Activated B cell treated with CpG ODN at 0.5 μM for 24 hours (primary cell): ENCODE results near the gene CIAO2B. TPM values are rescaled to one million over a fixed set of nuclear protein-coding genes. Genes with fewer than 3 reads are reported as not detected.
A peak's percentile ranks its signal among the peaks of the same experiment; 100 is the strongest.

Experiments
- ATAC-seq: fragments of 200-7000 bp; cut with Tn5 transposase; one replicate; pipeline ENCODE4 v1.10.0; 2021; ENCODE audit warnings: low read depth, mild to moderate bottlenecking, moderate library complexity
- CTCF ChIA-PET: fragments of 350-600 bp; sonication (Branson Sonifier 250); formaldehyde crosslinking; loops from one replicate; lab custom pipeline; 2021; ENCODE audit warnings: antibody characterized with exemption; lab: Charles Lee
- POLR2A ChIA-PET: fragments of 350-600 bp; sonication (Branson Sonifier 250); formaldehyde crosslinking; loops from one replicate; lab custom pipeline; 2021; ENCODE audit warnings: antibody characterized with exemption; lab: Charles Lee
- DNase-seq: peaks from one replicate; pipeline ENCODE4 v3.0.0; 2022
- H3K27ac Mint-ChIP-seq: one replicate; pipeline ENCODE4 v1.8.0; 2020; ENCODE audit warnings: mixed read lengths
- H3K27me3 Mint-ChIP-seq: one replicate; pipeline ENCODE4 v1.8.0; 2021; ENCODE audit warnings: mixed read lengths
- H3K36me3 Mint-ChIP-seq: one replicate; pipeline ENCODE4 v1.8.0; 2021; ENCODE audit warnings: low read depth, mixed read lengths
- H3K4me1 Mint-ChIP-seq: one replicate; pipeline ENCODE4 v1.8.0; 2021; ENCODE audit warnings: mixed read lengths
- H3K4me3 Mint-ChIP-seq: one replicate; pipeline ENCODE4 v1.8.0; 2020; ENCODE audit warnings: mild to moderate bottlenecking, mixed read lengths
- H3K9me3 Mint-ChIP-seq: one replicate; pipeline ENCODE4 v1.8.0; 2020; ENCODE audit warnings: mixed read lengths
- CTCF ChIP-seq: fragments of 200-600 bp; IDR thresholded peaks from one replicate; pipeline ENCODE4 v1.8.0; 2022; ENCODE audit warnings: antibody characterized with exemption, mild to moderate bottlenecking
- intact Hi-C: fragments of 100-400 bp; cut with micrococcal nuclease; formaldehyde crosslinking; loops from one replicate; pipeline ENCODE4 v1.15.1; 2024
- total RNA-seq: library from RNA; stranded (reverse); gene quantifications from 2 replicates; pipeline ENCODE4 v1.2.3, GENCODE V29; 2022

CIAO2B gene
- total RNA-seq, 1 donor from 2014 or later, result 66.2 TPM

DNA sequence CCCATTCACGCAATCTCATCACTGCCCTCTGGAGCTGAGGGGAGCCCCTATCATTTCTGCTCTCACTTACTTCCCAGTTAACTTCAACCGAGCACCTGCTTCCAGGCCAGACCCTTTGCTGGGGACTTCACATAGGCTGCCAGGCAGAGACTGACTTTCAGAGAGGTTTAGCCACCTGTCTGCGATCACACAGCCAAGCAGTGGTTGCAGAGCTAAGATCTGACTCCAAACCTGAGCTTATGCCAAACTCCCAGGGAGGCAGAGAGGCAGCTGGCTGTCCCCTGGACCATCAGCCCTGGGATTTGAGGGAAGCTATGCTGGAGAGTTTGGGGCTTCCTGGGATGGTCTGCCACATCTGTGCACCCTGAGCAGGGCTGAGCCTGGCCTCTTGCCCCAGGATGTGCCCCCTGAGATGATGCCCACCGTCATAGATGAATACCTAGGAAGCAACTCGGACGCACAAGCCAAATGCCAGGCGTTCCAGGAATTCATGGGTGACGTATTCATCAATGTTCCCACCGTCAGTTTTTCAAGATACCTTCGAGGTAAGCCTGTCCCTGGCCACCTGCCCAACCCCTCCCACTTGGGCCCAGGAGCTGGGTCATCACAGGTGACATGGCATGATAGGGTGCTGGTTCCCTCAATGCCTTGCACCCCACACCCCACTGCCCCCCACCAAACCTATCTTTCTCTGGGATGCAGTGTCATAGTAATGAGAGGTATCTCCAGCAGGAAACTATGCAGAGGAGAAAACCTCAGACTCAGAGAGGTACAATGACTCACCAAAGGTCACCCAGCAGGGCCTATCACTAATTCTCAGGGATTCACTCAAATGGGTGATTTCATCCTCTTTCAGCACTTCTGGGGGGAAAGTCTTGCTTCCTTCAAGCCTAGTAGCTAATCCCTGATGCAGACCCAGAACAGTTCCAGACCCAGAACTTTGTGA is 36.8 kb upstream of the CIAO2B start:
- Mint-ChIP-seq H3K4me1 (no peaks in the 10 kb centered on the region), H3K9me3 (no peaks in the 10 kb centered on the region), H3K27ac (no peak overlapping the region), H3K27me3 (peaks cover 6% of the 10 kb centered on the region), H3K36me3 (no peaks in the 10 kb centered on the region), H3K4me3 (no peak overlapping the region)
- ChIA-PET POLR2A (no interaction called here), CTCF (no interaction called here)
- DNase-seq (no peak), ATAC-seq (no peak)
- intact Hi-C loops, result no loop called here
- no peak for TF ChIP-seq CTCF

DNA sequence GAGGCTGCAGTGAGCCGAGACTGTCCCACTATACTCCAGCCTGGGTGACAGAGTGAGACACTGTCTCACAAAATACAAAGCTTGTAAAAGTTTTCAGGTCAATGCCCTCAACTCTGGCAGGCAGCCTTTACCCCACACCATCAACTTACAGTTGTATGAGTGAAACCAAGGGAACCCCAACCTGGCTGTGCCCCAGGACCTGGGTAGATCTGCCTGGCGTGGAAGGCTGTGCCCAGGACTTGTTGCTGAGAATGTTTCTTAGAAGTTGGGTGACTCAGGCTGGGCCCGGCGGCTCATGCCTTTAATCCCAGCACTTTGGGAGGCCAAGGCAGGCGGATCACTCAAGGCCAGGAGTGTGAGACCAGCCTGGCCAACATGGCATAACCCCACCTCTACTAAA is 34.6 kb upstream of the CIAO2B start:
- no peak overlapping the region for H3K4me3 Mint-ChIP-seq
- intact Hi-C loops, result no loop called here
- H3K9me3 Mint-ChIP-seq, result no peaks in the 10 kb centered on the region
- no peak for DNase-seq
- H3K4me1 Mint-ChIP-seq, result no peaks in the 10 kb centered on the region
- ATAC-seq, result no peak
- ChIA-PET CTCF (interaction anchor here (0.6 kb wide), 1 partner anchor 12 kb away, joined by 3 read pairs; no protein-coding TSS in a partner anchor), POLR2A (interaction anchor here (0.5 kb wide), 1 partner anchor 209 kb away, joined by 7 read pairs; no protein-coding TSS in a partner anchor)
- no peak overlapping the region for H3K27ac Mint-ChIP-seq
- no peak for TF ChIP-seq CTCF
- peaks cover 3% of the 10 kb centered on the region for H3K27me3 Mint-ChIP-seq
- no peaks in the 10 kb centered on the region for H3K36me3 Mint-ChIP-seq

DNA sequence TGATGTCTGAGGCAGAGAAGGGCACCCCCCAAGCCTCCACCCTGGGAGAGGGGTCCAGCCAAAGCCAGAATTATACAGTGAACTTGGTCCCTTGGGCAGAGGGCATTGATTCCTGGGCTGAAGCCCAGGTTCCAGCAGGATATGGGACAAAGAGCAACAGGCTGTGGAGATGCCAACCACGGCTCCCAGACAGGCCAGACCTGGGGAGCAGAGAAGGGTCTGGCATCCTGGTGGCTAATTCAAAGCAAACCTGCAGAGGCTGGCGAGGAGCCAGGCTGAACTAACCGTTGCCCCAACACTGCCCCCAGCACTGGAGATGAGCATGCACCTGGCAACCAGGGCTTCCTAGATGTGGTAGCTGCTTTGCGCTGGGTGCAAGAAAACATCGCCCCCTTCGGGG is 29.8 kb upstream of the CIAO2B start:
- peaks cover 3% of the 10 kb centered on the region for H3K27me3 Mint-ChIP-seq
- H3K4me3 Mint-ChIP-seq, result no peak overlapping the region
- intact Hi-C loops, result no loop called here
- H3K9me3 Mint-ChIP-seq, result no peaks in the 10 kb centered on the region
- no peak for DNase-seq
- no peak for ATAC-seq
- no peak for TF ChIP-seq CTCF
- POLR2A ChIA-PET, result no interaction called here
- H3K27ac Mint-ChIP-seq, result no peak overlapping the region
- CTCF ChIA-PET, result no interaction called here
- peaks cover 14% of the 10 kb centered on the region for H3K4me1 Mint-ChIP-seq
- no peaks in the 10 kb centered on the region for H3K36me3 Mint-ChIP-seq

GRCh38 chr16:66961914-66962313 is 27.7 kb upstream of the CIAO2B start:
- H3K4me1 Mint-ChIP-seq, result peaks cover 14% of the 10 kb centered on the region
- H3K9me3 Mint-ChIP-seq, result no peaks in the 10 kb centered on the region
- H3K27me3 Mint-ChIP-seq, result peaks cover 3% of the 10 kb centered on the region
- ATAC-seq (peak; percentile 59), DNase-seq (no peak)
- CTCF ChIA-PET, result interaction anchor here (1.2 to 1.5 kb wide), 3 partner anchors 10 to 223 kb away, joined by 4 to 5 read pairs (median 4); no protein-coding TSS in a partner anchor
- TF ChIP-seq CTCF, result no peak
- peak overlapping the region; percentile 81 for H3K27ac Mint-ChIP-seq
- peak overlapping the region; percentile 56 for H3K4me3 Mint-ChIP-seq
- no peaks in the 10 kb centered on the region for H3K36me3 Mint-ChIP-seq
- intact Hi-C loops, result no loop called here
- POLR2A ChIA-PET, result interaction anchor here (0.5 kb wide), 1 partner anchor 150 kb away, joined by 3 read pairs; no protein-coding TSS in a partner anchor

- Mint-ChIP-seq H3K4me3 (peak within 1 kb of the TSS; percentile 56), H3K9me3 (no peaks in the 10 kb centered on the region), H3K36me3 (no peaks in the 10 kb centered on the region), H3K27me3 (no peaks in the 10 kb centered on the region), H3K27ac (peak within 1 kb of the TSS; percentile 81), H3K4me1 (peaks cover 14% of the 10 kb centered on the region)
- intact Hi-C loops, result no loop called here
- CTCF ChIA-PET, result interaction anchor here (0.9 to 1.5 kb wide), 6 partner anchors 9 to 224 kb away, joined by 3 to 5 read pairs (median 4); no protein-coding TSS in a partner anchor
- ATAC-seq, result peak; percentile 80
- DNase-seq, result peak; percentile 26
- no peak for TF ChIP-seq CTCF
- POLR2A ChIA-PET, result no interaction called here
Measured at GRCh38 chr16:66961065-66961744, 27.0 kb upstream of the CIAO2B start, which contains the start of gene CES3. CES3 (plus strand) TSS chr16:66961266; CDS start chr16:66961308, 42 bp downstream.
